HG03565 (cell line): ENCODE data around the gene KCNJ5.

Experiments used
- ATAC-seq: cut with Tn5 transposase; IDR thresholded peaks from one replicate; pipeline ENCODE4 v1.9.1; 2021; ENCODE audit warnings: mild to moderate bottlenecking, moderate library complexity; ENCODE audit not compliant: unreplicated experiment

Gene KCNJ5

GRCh38 chr11:128927683-128928336 lies 36.7 kb downstream of the KCNJ5 start:
- no peak for ATAC-seq

GRCh38 chr11:128928400-128928799 lies 37.2 kb downstream of the KCNJ5 start:
- ATAC-seq: peak; percentile 98

DNA sequence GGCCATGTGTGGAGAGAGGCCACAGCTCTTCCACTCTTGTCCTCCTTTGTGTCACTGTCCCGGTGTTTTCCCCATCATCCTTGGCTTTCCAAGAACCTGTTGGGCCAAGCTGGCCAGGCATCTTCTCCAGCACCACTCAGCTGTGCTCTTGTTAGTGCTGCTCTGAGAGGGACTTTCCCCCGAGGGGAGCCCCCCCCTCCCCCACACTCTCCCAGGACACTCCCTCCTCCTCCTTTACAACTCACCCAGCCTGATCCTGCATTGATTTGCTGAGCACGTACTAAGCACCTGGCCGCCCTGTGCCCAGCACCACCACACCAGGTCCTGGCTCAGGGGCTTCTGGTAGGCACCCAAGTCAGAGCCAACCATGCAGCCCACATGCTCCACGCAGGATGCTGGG lies 38.3 kb downstream of the KCNJ5 start:
- no peak for ATAC-seq

- no peak for ATAC-seq
These were observed 38.8 kb downstream of the KCNJ5 start for GRCh38 chr11:128929991-128930390.

GRCh38 chr11:128931066-128931465 lies 39.9 kb downstream of the KCNJ5 start:
- no peak for ATAC-seq

- ATAC-seq: no peak
These were observed 40.5 kb downstream of the KCNJ5 start for GRCh38 chr11:128931668-128932067.

GRCh38 chr11:128933481-128934178 lies 42.5 kb downstream of the KCNJ5 start:
- ATAC-seq: no peak

DNA sequence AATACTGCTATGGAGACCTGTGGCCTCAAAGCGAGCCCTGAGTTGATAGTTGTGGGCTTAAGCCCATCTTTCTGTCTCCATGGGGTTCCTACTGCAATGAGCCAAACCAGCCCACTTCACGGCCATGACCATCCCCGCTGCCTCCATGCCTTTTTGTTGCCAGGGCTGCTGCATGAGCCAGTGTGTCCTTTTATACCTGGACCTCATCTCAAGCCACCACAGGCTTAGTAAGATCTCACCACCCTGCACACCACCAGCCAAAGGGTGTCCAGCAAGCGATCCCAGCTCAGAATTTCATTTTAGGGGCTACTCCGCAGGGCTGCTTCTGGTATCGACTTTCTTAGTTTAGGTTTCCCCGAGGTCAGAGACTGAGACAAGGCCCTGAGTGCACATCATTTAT lies 43.2 kb downstream of the KCNJ5 start:
- no peak for ATAC-seq

GRCh38 chr11:128934926-128935325 lies 43.8 kb downstream of the KCNJ5 start:
- ATAC-seq: no peak

- ATAC-seq: no peak
These were observed 45.6 kb downstream of the KCNJ5 start for GRCh38 chr11:128936606-128937251.

DNA sequence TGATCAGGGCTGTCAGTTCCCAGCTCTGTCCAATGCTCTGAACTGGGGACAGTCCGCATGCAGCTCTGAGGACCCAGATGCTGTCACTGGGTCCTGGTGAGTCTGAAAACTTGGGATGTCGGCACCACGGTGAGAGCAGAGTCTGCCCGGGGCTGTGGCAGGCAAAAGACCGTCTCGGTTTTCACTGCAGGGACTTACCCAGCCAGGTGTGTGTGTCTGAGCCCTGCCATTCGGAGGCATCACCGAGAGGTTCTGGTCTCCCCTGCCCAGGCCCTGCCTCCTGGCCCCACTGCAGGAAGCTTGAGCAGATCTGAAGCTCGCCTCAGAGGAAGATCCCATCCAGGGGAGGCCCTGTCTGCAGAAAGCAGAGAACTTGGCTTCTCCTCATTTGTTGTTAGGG lies 46.3 kb downstream of the KCNJ5 start:
- ATAC-seq: no peak

GRCh38 chr11:128938156-128938885 lies 47.2 kb downstream of the KCNJ5 start:
- ATAC-seq: no peak

- ATAC-seq: no peak
These were observed 48.4 kb downstream of the KCNJ5 start for GRCh38 chr11:128939591-128939990.

DNA sequence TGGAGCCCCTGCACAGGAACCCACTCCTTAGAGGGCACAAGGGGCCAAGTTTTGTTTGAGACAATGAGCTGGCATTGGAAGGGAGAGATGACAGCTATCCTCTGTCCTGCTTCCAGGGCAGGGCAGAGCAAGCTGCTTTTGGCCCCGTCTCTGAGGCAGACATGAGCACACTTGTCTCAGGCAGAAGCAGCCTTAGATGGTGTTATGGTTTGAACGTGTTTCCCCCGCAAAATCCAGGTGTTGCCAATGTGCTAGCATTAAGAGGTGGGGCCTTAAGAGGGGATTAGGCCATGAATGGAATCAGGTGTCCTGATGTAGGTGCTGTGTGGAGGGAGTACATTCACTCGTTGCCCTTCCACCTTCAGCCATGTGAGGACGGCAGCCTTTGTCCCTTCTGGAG lies 49.0 kb downstream of the KCNJ5 start:
- no peak for ATAC-seq

GRCh38 chr11:128940603-128941002 lies 49.4 kb downstream of the KCNJ5 start:
- no peak for ATAC-seq

- ATAC-seq: no peak
These were observed 50.0 kb downstream of the KCNJ5 start for GRCh38 chr11:128941110-128941509.

GRCh38 chr11:128941573-128942271 lies 50.6 kb downstream of the KCNJ5 start:
- no peak for ATAC-seq

GRCh38 chr11:128942272-128942612 lies 51.1 kb downstream of the KCNJ5 start:
- no peak for ATAC-seq

DNA sequence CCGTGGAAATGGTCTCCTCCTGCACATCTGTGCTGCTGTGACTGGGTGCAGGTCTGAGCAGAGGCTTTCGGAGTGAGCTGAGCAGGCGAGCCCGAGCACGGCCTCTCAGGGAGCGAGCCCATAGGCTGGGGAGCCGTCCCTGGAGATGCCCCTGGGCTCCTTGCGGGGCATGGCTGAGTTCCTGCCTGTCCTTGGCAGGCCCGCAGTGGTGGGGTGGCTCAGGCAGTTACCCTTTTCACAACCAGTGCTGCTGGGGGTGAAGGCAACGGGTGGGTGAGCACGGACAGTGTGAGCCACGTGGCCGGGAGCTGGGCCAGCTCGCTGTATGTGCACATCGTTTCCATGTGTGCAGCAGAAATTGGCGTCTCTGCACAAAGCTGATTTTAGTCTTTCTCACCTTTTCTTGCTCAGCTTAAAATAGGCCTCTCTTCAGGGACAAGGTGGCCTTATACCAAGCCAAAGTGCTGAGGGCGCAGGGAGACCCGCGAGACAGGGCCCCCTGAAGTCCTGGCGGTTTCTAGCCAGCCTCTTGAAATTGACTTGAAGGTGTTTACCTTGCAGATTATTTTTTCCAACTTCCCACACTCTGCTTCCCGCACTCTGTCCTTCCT lies 51.8 kb downstream of the KCNJ5 start, which contains the start of gene TP53AIP1:
Gene TP53AIP1, minus strand, starts transcription at position 55 of the 611 bp plus-strand sequence. CDS start 5,053 bp downstream, outside the sequence.
- no peak for ATAC-seq

GRCh38 chr11:128943428-128943976 lies 52.3 kb downstream of the KCNJ5 start:
- ATAC-seq: no peak
